Common myeloid progenitor, CD34-positive (primary cell): ENCODE data around the gene RPS17.

Source experiments
- CTCF ChIA-PET: fragments of 350-600 bp; sonication (Branson Sonifier 250); formaldehyde crosslinking; loops from one replicate; lab custom pipeline; 2021; ENCODE audit warnings: antibody characterized with exemption; lab: Charles Lee
- POLR2A ChIA-PET: fragments of 350-600 bp; sonication (Branson Sonifier 250); formaldehyde crosslinking; loops from one replicate; lab custom pipeline; 2021; ENCODE audit warnings: antibody characterized with exemption; lab: Charles Lee
- DNase-seq, 3 donors: peaks; one replicate each; pipeline versions ENCODE4 v3.0.0 to v3.0.0-alpha.2; 2013
- H3K27ac ChIP-seq, 2 experiments: 1 replicate in 1 of 2; 2 replicates in 1 of 2; pipeline ENCODE4 v1.7.0; 2013; ENCODE audit warnings: inconsistent platforms in 2 of 2, low read length in 2 of 2, mild to moderate bottlenecking in 2 of 2, low read depth in 1 of 2, moderate library complexity in 1 of 2; ENCODE audit not compliant: severe bottlenecking in 2 of 2, insufficient read depth in 1 of 2, poor library complexity in 1 of 2
- H3K27me3 ChIP-seq, 5 experiments: replicated peaks in 2 of 5; 1 replicate in 3 of 5; 2 replicates in 2 of 5; pipeline versions ENCODE4 v1.6.1 to v1.7.0; 2013; ENCODE audit warnings: low read length in 4 of 5, mild to moderate bottlenecking in 2 of 5, moderate library complexity in 2 of 5, inconsistent platforms in 1 of 5; ENCODE audit not compliant: insufficient read depth in 5 of 5, control insufficient read depth in 4 of 5
- H3K36me3 ChIP-seq, 4 experiments: 1 replicate in 2 of 4; 2 replicates in 2 of 4; pipeline versions ENCODE4 v1.6.1 to v1.7.0; 2013; ENCODE audit warnings: low read length in 3 of 4, control low read depth in 1 of 4, mild to moderate bottlenecking in 1 of 4; ENCODE audit not compliant: control insufficient read depth in 4 of 4, insufficient read depth in 4 of 4
- H3K4me1 ChIP-seq, 4 experiments: 1 replicate in 3 of 4; 2 replicates in 1 of 4; pipeline versions ENCODE4 v1.6.1 to v1.7.1; 2013; ENCODE audit warnings: low read length in 3 of 4, mild to moderate bottlenecking in 3 of 4, control low read depth in 1 of 4, inconsistent platforms in 1 of 4, moderate library complexity in 1 of 4; ENCODE audit not compliant: control insufficient read depth in 4 of 4, insufficient read depth in 4 of 4; ENCODE audit errors: control extremely low read depth in 1 of 4
- H3K4me3 ChIP-seq, 7 experiments: 1 replicate in 4 of 7; 2 replicates in 3 of 7; pipeline versions ENCODE4 v1.5.1 to v1.7.0; 2013; ENCODE audit warnings: mild to moderate bottlenecking in 7 of 7, low read length in 6 of 7, moderate library complexity in 6 of 7, inconsistent platforms in 2 of 7, low read depth in 2 of 7, control low read depth in 1 of 7; ENCODE audit not compliant: insufficient read depth in 4 of 7, control insufficient read depth in 1 of 7; ENCODE audit errors: extremely low read depth in 1 of 7
- H3K9me3 ChIP-seq, 5 experiments: 1 replicate in 4 of 5; 2 replicates in 1 of 5; pipeline versions ENCODE4 v1.6.1 to v1.7.1; 2013; ENCODE audit warnings: low read length in 4 of 5, mild to moderate bottlenecking in 2 of 5, inconsistent platforms in 1 of 5, low read depth in 1 of 5, moderate library complexity in 1 of 5; ENCODE audit not compliant: control insufficient read depth in 4 of 5, insufficient read depth in 2 of 5; ENCODE audit errors: control extremely low read depth in 1 of 5
- WGBS: methylation state at CpG from one replicate; pipeline ENCODE4 v1.1.5; 2013; ENCODE audit not compliant: insufficient coverage; 5-methylcytosine and 5-hydroxymethylcytosine counted together

Gene RPS17

DNA sequence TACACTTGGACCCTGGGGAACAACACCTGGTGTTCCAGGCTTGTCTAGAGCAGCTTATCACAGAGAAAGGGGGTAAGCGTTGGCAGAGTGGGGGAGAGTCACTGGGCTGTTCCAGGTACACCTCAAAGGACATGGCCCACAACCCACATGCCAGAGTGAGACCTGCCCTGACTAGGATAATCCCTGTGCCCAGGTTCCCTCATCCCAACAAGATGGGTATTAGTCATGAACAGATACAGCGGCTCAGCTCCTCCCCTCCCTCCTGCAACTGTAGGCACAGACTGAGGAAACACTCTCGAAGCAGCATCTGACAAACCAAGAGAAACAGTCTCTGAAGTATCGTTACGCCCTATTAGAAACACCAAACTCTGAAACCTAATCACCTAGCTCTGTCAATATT, 32.1 kb upstream of the RPS17 start:
- H3K9me3 ChIP-seq: no peaks in the 10 kb centered on the region
- H3K4me3 ChIP-seq: no peak overlapping the region
- peaks cover 0 to 8% (median 2%) of the 10 kb centered on the region in 4 experiments for H3K4me1 ChIP-seq
- no peaks in the 10 kb centered on the region for H3K36me3 ChIP-seq
- 100% methylated on average over 4 of the region's 5 CpGs for WGBS
- H3K27ac ChIP-seq: no peak overlapping the region
- CTCF ChIA-PET: interaction anchor here (1.1 kb wide), 1 partner anchor 13 kb away, joined by 5 read pairs; no protein-coding TSS in a partner anchor
- POLR2A ChIA-PET: no interaction called here
- H3K27me3 ChIP-seq: peaks cover 0 to 19% (median 5%) of the 10 kb centered on the region in 5 experiments
- no peak for DNase-seq

DNA sequence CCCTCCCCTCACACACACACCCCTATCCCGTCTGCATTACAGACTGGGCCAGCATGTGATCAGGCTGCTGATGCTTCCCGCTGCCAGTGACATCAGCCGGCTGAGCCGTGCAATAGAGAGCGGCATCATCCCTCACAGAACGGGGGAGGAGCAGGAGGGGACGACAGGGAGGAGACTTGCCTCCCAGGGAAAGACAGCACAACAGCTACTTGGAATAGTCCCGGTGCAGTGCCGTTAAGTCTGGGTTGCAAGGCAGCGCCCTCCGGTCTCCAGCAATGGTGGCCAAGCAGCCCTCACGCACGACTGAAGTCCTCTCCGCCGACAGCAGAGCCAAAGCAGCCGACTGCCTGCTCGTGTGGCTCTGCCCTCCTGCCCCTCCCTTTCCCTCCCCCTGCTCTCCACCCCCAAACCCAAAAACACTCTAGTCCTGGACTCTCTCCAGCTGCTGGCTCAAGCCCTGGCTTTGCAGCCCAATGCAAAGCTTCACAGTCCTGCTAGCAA, 31.5 kb upstream of the RPS17 start:
- H3K27me3 ChIP-seq: peaks cover 0 to 19% (median 4%) of the 10 kb centered on the region in 5 experiments
- H3K4me1 ChIP-seq: peaks cover 0 to 8% (median 2%) of the 10 kb centered on the region in 4 experiments
- peak in 2 of 3 donors; percentile 26 to 32 for DNase-seq
- CTCF ChIA-PET: no interaction called here
- H3K36me3 ChIP-seq: no peaks in the 10 kb centered on the region
- POLR2A ChIA-PET: no interaction called here
- H3K4me3 ChIP-seq: peak overlapping the region in 4 of 7 experiments; percentile 43 to 72 (median 58)
- no peaks in the 10 kb centered on the region for H3K9me3 ChIP-seq
- WGBS: 3% methylated on average over 16 of the region's 17 CpGs
- no peak overlapping the region for H3K27ac ChIP-seq

- H3K4me3 ChIP-seq: no peak overlapping the region
- H3K4me1 ChIP-seq: peaks cover 0 to 8% (median 2%) of the 10 kb centered on the region in 4 experiments
- ChIA-PET CTCF (no interaction called here), POLR2A (no interaction called here)
- DNase-seq: no peak
- 92% methylated on average over 6 of the region's 7 CpGs for WGBS
- peaks cover 0 to 19% (median 4%) of the 10 kb centered on the region in 5 experiments for H3K27me3 ChIP-seq
- H3K27ac ChIP-seq: no peak overlapping the region
- H3K9me3 ChIP-seq: no peaks in the 10 kb centered on the region
- H3K36me3 ChIP-seq: no peaks in the 10 kb centered on the region
Observed at GRCh38 chr15:82570721-82571508, 30.7 kb upstream of the RPS17 start.

- CTCF ChIA-PET: interaction anchor here (0.5 to 0.9 kb wide), 2 partner anchors 27 to 1523 kb away, joined by 3 to 4 read pairs; no protein-coding TSS in a partner anchor
- POLR2A ChIA-PET: interaction anchor here (1.5 kb wide), 1 partner anchor 8 kb away, joined by 3 read pairs; no protein-coding TSS in a partner anchor
- 94% methylated on average over 2 of the region's 4 CpGs for WGBS
Observed at GRCh38 chr15:82569834-82570233, 29.6 kb upstream of the RPS17 start.

DNA sequence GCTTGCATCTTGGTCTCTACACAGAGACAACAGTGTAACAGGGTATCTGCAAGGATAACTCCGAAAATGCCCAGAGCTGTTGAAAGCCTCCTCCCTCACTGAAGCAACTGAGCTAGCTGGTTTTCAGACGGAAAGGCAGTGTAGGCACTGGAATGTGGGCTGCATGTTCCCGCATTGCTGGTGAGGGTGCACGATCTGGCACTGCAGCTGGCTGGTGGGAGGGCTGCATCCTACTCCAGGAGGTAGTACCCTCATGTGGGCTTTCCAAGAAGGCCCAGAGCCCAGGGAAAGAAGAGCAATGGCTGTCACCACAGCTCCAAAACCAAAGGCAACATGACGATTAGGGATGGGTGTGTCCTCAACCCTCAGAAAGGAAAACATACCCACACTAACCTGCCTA, 28.7 kb upstream of the RPS17 start:
- H3K4me1 ChIP-seq: peaks cover 0 to 8% (median 2%) of the 10 kb centered on the region in 4 experiments
- H3K9me3 ChIP-seq: no peaks in the 10 kb centered on the region
- ChIA-PET CTCF (interaction anchor here (0.9 kb wide), 1 partner anchor 26 kb away, joined by 4 read pairs; no protein-coding TSS in a partner anchor), POLR2A (interaction anchor here (1.5 kb wide), 1 partner anchor 8 kb away, joined by 3 read pairs; no protein-coding TSS in a partner anchor)
- no peak overlapping the region for H3K4me3 ChIP-seq
- peaks cover 0 to 19% (median 2%) of the 10 kb centered on the region in 5 experiments for H3K27me3 ChIP-seq
- H3K27ac ChIP-seq: no peak overlapping the region
- H3K36me3 ChIP-seq: no peaks in the 10 kb centered on the region
- DNase-seq: no peak
- 97% methylated on average over 4 of the region's 5 CpGs for WGBS

More at GRCh38 chr15:82569834-82570233, 29.6 kb upstream of the RPS17 start:
- H3K9me3 ChIP-seq: no peaks in the 10 kb centered on the region
- no peak overlapping the region for H3K27ac ChIP-seq
- H3K27me3 ChIP-seq: peaks cover 0 to 19% (median 2%) of the 10 kb centered on the region in 5 experiments
- peaks cover 0 to 8% (median 2%) of the 10 kb centered on the region in 4 experiments for H3K4me1 ChIP-seq
- no peak for DNase-seq
- H3K4me3 ChIP-seq: no peak overlapping the region
- no peaks in the 10 kb centered on the region for H3K36me3 ChIP-seq

GRCh38 chr15:82567661-82568060, 27.4 kb upstream of the RPS17 start:
- no peak overlapping the region for H3K27ac ChIP-seq
- H3K36me3 ChIP-seq: no peaks in the 10 kb centered on the region
- WGBS: 100% methylated on average over 2 of the region's 2 CpGs
- H3K4me1 ChIP-seq: peaks cover 0 to 8% (median 2%) of the 10 kb centered on the region in 4 experiments
- DNase-seq: no peak
- peaks cover 0 to 18% (median 2%) of the 10 kb centered on the region in 5 experiments for H3K27me3 ChIP-seq
- no peak overlapping the region for H3K4me3 ChIP-seq
- no peaks in the 10 kb centered on the region for H3K9me3 ChIP-seq
- ChIA-PET POLR2A (no interaction called here), CTCF (no interaction called here)

DNA sequence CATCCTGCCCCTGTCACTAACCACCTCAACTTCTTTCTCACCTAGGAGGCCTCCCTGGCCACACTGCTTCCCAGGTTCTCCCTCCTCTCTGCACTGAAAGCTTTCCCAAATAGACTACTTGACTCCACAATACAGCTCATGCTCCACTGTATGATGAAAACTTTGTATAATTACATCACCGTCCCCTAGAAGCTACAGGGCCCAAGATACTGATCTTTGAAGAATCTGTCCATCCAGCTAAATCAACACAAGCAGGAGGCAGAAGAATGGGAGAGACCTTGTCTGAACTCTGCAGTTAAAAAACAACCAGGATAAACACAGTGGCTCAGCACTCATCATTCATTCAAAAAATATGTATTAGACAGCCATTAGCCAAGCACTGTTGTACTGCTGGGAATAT, 26.4 kb upstream of the RPS17 start:
- Histone ChIP-seq H3K4me1 (peaks cover 0 to 5% (median 2%) of the 10 kb centered on the region in 4 experiments), H3K27ac (no peak overlapping the region), H3K27me3 (peaks cover 0 to 13% (median 1%) of the 10 kb centered on the region in 5 experiments), H3K36me3 (no peaks in the 10 kb centered on the region), H3K9me3 (no peaks in the 10 kb centered on the region), H3K4me3 (no peak overlapping the region)
- ChIA-PET CTCF (no interaction called here), POLR2A (no interaction called here)
- DNase-seq: no peak
- no CpG with 5 or more reads among the region's 1 CpG for WGBS
